Activated naive CD4-positive, alpha-beta T cell treated with anti-CD3 and anti-CD28 coated beads, Interleukin-2, amount 50 U/mL, for 72 hours (primary cell): ENCODE results near the gene ASPG. TPM values are rescaled to one million over a fixed set of nuclear protein-coding genes. Genes with fewer than 3 reads are reported as not detected.

Source experiments
- ATAC-seq, 2 donors: fragments of 150-1000 bp; cut with Tn5 transposase; 2 replicates each; pipeline ENCODE4 v1.10.0; 2021; ENCODE audit warnings: mild to moderate bottlenecking in 2 of 2, moderate library complexity in 2 of 2
- DNase-seq, 2 donors: peaks; one replicate each; pipeline ENCODE4 v3.0.0; 2021 to 2022; ENCODE audit warnings: low spot score in 2 of 2
- H3K27ac Mint-ChIP-seq, 2 donors: one replicate each; pipeline ENCODE4 v1.8.0; 2022; ENCODE audit warnings: mild to moderate bottlenecking in 2 of 2, mixed read lengths in 2 of 2
- H3K36me3 Mint-ChIP-seq, 2 donors: one replicate each; pipeline ENCODE4 v1.8.0; 2022; ENCODE audit warnings: mixed read lengths in 2 of 2
- H3K9me3 Mint-ChIP-seq, 2 donors: one replicate each; pipeline ENCODE4 v1.8.0; 2022; ENCODE audit warnings: mixed read lengths in 2 of 2
- total RNA-seq, 2 donors: library from RNA; stranded (reverse); gene quantifications; one replicate each; pipeline ENCODE4 v1.2.3, GENCODE V29; 2022

Gene ASPG
- total RNA-seq, 2 donors from 2014 or later: not detected

GRCh38 chr14:104099096-104100041 lies 13.9 kb downstream of the ASPG start:
- Mint-ChIP-seq H3K27ac (no peak overlapping the region), H3K9me3 (no peaks in the 10 kb centered on the region), H3K36me3 (no peaks in the 10 kb centered on the region)
- DNase-seq: no peak
- ATAC-seq: no peak

- no peaks in the 10 kb centered on the region for H3K9me3 Mint-ChIP-seq
- DNase-seq (no peak), ATAC-seq (no peak)
- H3K36me3 Mint-ChIP-seq: no peaks in the 10 kb centered on the region
- no peak overlapping the region for H3K27ac Mint-ChIP-seq
These were observed 14.9 kb downstream of the ASPG start for GRCh38 chr14:104100171-104101085.

GRCh38 chr14:104101086-104101621 lies 15.7 kb downstream of the ASPG start:
- DNase-seq (no peak), ATAC-seq (no peak)
- H3K27ac Mint-ChIP-seq: no peak overlapping the region
- H3K36me3 Mint-ChIP-seq: no peaks in the 10 kb centered on the region
- H3K9me3 Mint-ChIP-seq: no peaks in the 10 kb centered on the region

GRCh38 chr14:104101651-104102281 lies 16.3 kb downstream of the ASPG start:
- no peaks in the 10 kb centered on the region for H3K36me3 Mint-ChIP-seq
- no peak for ATAC-seq

GRCh38 chr14:104102282-104102914 lies 16.9 kb downstream of the ASPG start:
- no peak for DNase-seq
- Mint-ChIP-seq H3K36me3 (no peaks in the 10 kb centered on the region), H3K27ac (no peak overlapping the region), H3K9me3 (no peaks in the 10 kb centered on the region)
- ATAC-seq: no peak

More at GRCh38 chr14:104101651-104102281, 16.3 kb downstream of the ASPG start:
- Mint-ChIP-seq H3K9me3 (no peaks in the 10 kb centered on the region), H3K27ac (no peak overlapping the region)
- no peak for DNase-seq

- no peak overlapping the region for H3K27ac Mint-ChIP-seq
- H3K9me3 Mint-ChIP-seq: no peaks in the 10 kb centered on the region
- ATAC-seq (no peak), DNase-seq (no peak)
- H3K36me3 Mint-ChIP-seq: no peaks in the 10 kb centered on the region
These were observed 17.6 kb downstream of the ASPG start for GRCh38 chr14:104103061-104103445.

- no peak overlapping the region for H3K27ac Mint-ChIP-seq
- ATAC-seq (no peak), DNase-seq (no peak)
- no peaks in the 10 kb centered on the region for H3K9me3 Mint-ChIP-seq
- no peaks in the 10 kb centered on the region for H3K36me3 Mint-ChIP-seq
These were observed 18.1 kb downstream of the ASPG start for GRCh38 chr14:104103446-104104075.

GRCh38 chr14:104104076-104104901 lies 18.8 kb downstream of the ASPG start:
- ATAC-seq (no peak), DNase-seq (no peak)
- H3K27ac Mint-ChIP-seq: no peak overlapping the region
- H3K36me3 Mint-ChIP-seq: no peaks in the 10 kb centered on the region
- H3K9me3 Mint-ChIP-seq: no peaks in the 10 kb centered on the region

- ATAC-seq: no peak
- Mint-ChIP-seq H3K9me3 (no peaks in the 10 kb centered on the region), H3K36me3 (no peaks in the 10 kb centered on the region), H3K27ac (no peak overlapping the region)
- no peak for DNase-seq
These were observed 19.7 kb downstream of the ASPG start for GRCh38 chr14:104105071-104105821.

- Mint-ChIP-seq H3K9me3 (no peaks in the 10 kb centered on the region), H3K27ac (no peak overlapping the region), H3K36me3 (no peaks in the 10 kb centered on the region)
- ATAC-seq (no peak), DNase-seq (no peak)
These were observed 20.4 kb downstream of the ASPG start for GRCh38 chr14:104105822-104106470.

- no peak for ATAC-seq
- Mint-ChIP-seq H3K27ac (no peak overlapping the region), H3K9me3 (no peaks in the 10 kb centered on the region), H3K36me3 (no peaks in the 10 kb centered on the region)
- no peak for DNase-seq
These were observed 21.0 kb downstream of the ASPG start for GRCh38 chr14:104106471-104106991.

- Mint-ChIP-seq H3K36me3 (no peaks in the 10 kb centered on the region), H3K9me3 (no peaks in the 10 kb centered on the region), H3K27ac (no peak overlapping the region)
- DNase-seq (no peak), ATAC-seq (no peak)
These were observed 21.6 kb downstream of the ASPG start for GRCh38 chr14:104107101-104107581.

- no peak overlapping the region for H3K27ac Mint-ChIP-seq
- H3K36me3 Mint-ChIP-seq: no peaks in the 10 kb centered on the region
- no peak for ATAC-seq
- no peaks in the 10 kb centered on the region for H3K9me3 Mint-ChIP-seq
- DNase-seq: no peak
These were observed 22.4 kb downstream of the ASPG start for GRCh38 chr14:104107611-104108569.
